H9 (cell line): ENCODE measurements around the gene COL23A1. TPM values are rescaled to one million over a fixed set of nuclear protein-coding genes. Genes with fewer than 3 reads are reported as not detected.

ENCODE experiments used
- DNase-seq: peaks from one replicate; pipeline ENCODE4 v3.0.0-alpha.2; 2017
- H2AFZ ChIP-seq: one replicate; pipeline ENCODE4 v1.6.1; 2013; ENCODE audit warnings: mild to moderate bottlenecking, low read length, control low read depth, moderate library complexity
- H2AK5ac ChIP-seq: 2 replicates; pipeline ENCODE4 v1.6.1; 2013; ENCODE audit warnings: low read length, control low read depth, mixed read lengths; ENCODE audit not compliant: insufficient read length
- H2BK120ac ChIP-seq: one replicate; pipeline ENCODE4 v1.6.1; 2013; ENCODE audit warnings: low read depth, mild to moderate bottlenecking, low read length, control low read depth, inconsistent platforms; ENCODE audit not compliant: poor library complexity, severe bottlenecking
- H2BK12ac ChIP-seq: 2 replicates; pipeline ENCODE4 v1.6.1; 2013; ENCODE audit warnings: low read length, control low read depth, mixed read lengths, low read depth; ENCODE audit not compliant: insufficient read length
- H2BK15ac ChIP-seq: 2 replicates; pipeline ENCODE4 v1.6.1; 2013; ENCODE audit warnings: low read depth, low read length, control low read depth
- H2BK20ac ChIP-seq: one replicate; pipeline ENCODE4 v1.6.1; 2013; ENCODE audit warnings: low read depth, mild to moderate bottlenecking, low read length, control low read depth, inconsistent platforms; ENCODE audit not compliant: poor library complexity, severe bottlenecking
- H2BK5ac ChIP-seq: 2 replicates; pipeline ENCODE4 v1.6.1; 2013; ENCODE audit warnings: low read length, control low read depth, mixed read lengths; ENCODE audit not compliant: insufficient read length
- H3K14ac ChIP-seq: 2 replicates; pipeline ENCODE4 v1.6.1; 2013; ENCODE audit warnings: low read length, control low read depth; ENCODE audit not compliant: insufficient read depth
- H3K18ac ChIP-seq: 2 replicates; pipeline ENCODE4 v1.6.1; 2013; ENCODE audit warnings: low read depth, mild to moderate bottlenecking, mixed read lengths, low read length, control low read depth; ENCODE audit not compliant: insufficient read length
- H3K23ac ChIP-seq: 2 replicates; pipeline ENCODE4 v1.6.1; 2013; ENCODE audit warnings: low read length, control low read depth, mixed read lengths, low read depth; ENCODE audit not compliant: insufficient read length
- H3K23me2 ChIP-seq: 2 replicates; pipeline ENCODE4 v1.6.1; 2013; ENCODE audit warnings: low read depth, mild to moderate bottlenecking, mixed read lengths, low read length, control low read depth; ENCODE audit not compliant: insufficient read length, poor library complexity, severe bottlenecking
- H3K27ac ChIP-seq: 2 replicates; pipeline ENCODE4 v1.5.1; 2013; ENCODE audit warnings: low read length, control low read depth, mixed read lengths, low read depth; ENCODE audit not compliant: insufficient read length
- H3K27me3 ChIP-seq: 2 replicates; pipeline ENCODE4 v1.6.1; 2013; ENCODE audit warnings: low read length, control low read depth, inconsistent platforms; ENCODE audit not compliant: insufficient read depth
- H3K4ac ChIP-seq: 2 replicates; pipeline ENCODE4 v1.6.1; 2013; ENCODE audit warnings: low read depth, mild to moderate bottlenecking, control low read depth, inconsistent platforms, low read length, moderate library complexity
- H3K4me1 ChIP-seq: 2 replicates; pipeline ENCODE4 v1.6.1; 2013; ENCODE audit warnings: low read length, control low read depth, inconsistent platforms; ENCODE audit not compliant: insufficient read depth
- H3K4me2 ChIP-seq: 2 replicates; pipeline ENCODE4 v1.6.1; 2013; ENCODE audit warnings: low read length, control low read depth, mixed read lengths; ENCODE audit not compliant: insufficient read length, insufficient read depth
- H3K56ac ChIP-seq: 2 replicates; pipeline ENCODE4 v1.6.1; 2013; ENCODE audit warnings: low read depth, mild to moderate bottlenecking, mixed read lengths, low read length, control low read depth; ENCODE audit not compliant: insufficient read length
- H3K79me1 ChIP-seq: 2 replicates; pipeline ENCODE4 v1.6.1; 2013; ENCODE audit warnings: low read depth, mild to moderate bottlenecking, moderate library complexity, low read length, control low read depth, inconsistent platforms; ENCODE audit not compliant: insufficient read depth, poor library complexity, severe bottlenecking
- H3K79me2 ChIP-seq: 2 replicates; pipeline ENCODE4 v1.6.1; 2013; ENCODE audit warnings: low read length, control low read depth, inconsistent platforms; ENCODE audit not compliant: insufficient read depth
- H3K9ac ChIP-seq: 2 replicates; pipeline ENCODE4 v1.6.1; 2013; ENCODE audit warnings: low read length, control low read depth, mixed read lengths; ENCODE audit not compliant: insufficient read length; ENCODE audit errors: extremely low read depth
- H3K9me3 ChIP-seq: one replicate; pipeline ENCODE4 v1.6.1; 2013; ENCODE audit warnings: low read depth, low read length, inconsistent platforms; ENCODE audit not compliant: control insufficient read depth
- H3T11ph ChIP-seq: one replicate; pipeline ENCODE4 v1.6.1; 2013; ENCODE audit warnings: mild to moderate bottlenecking, low read length, control low read depth, inconsistent platforms
- H4K20me1 ChIP-seq: one replicate; pipeline ENCODE4 v1.6.1; 2013; ENCODE audit not compliant: control insufficient read depth, insufficient read length, insufficient read depth
- H4K5ac ChIP-seq: 2 replicates; pipeline ENCODE4 v1.6.1; 2013; ENCODE audit warnings: low read depth, mild to moderate bottlenecking, mixed read lengths, low read length, control low read depth; ENCODE audit not compliant: insufficient read length
- H4K8ac ChIP-seq: replicated peaks from 2 replicates; pipeline ENCODE4 v1.6.1; 2013; ENCODE audit warnings: low read length, control low read depth, mixed read lengths, low read depth; ENCODE audit not compliant: insufficient read length
- H4K91ac ChIP-seq: 2 replicates; pipeline ENCODE4 v1.6.1; 2013; ENCODE audit warnings: low read depth, mild to moderate bottlenecking, moderate library complexity, mixed read lengths, low read length, control low read depth; ENCODE audit not compliant: insufficient read length
- H3K27ac Mint-ChIP-seq, 3 experiments: 2 replicates in 2 of 3; 3 replicates in 1 of 3; pipeline ENCODE4 v1.8.0; 2020 to 2021; ENCODE audit warnings: mixed read lengths in 3 of 3, mild to moderate bottlenecking in 1 of 3, moderate library complexity in 1 of 3
- H3K27me3 Mint-ChIP-seq: 2 replicates; pipeline ENCODE4 v1.8.0; 2021; ENCODE audit warnings: low read depth, mild to moderate bottlenecking, moderate library complexity, mixed read lengths
- H3K36me3 Mint-ChIP-seq, 3 experiments: 2 replicates in 2 of 3; 3 replicates in 1 of 3; pipeline ENCODE4 v1.8.0; 2020 to 2021; ENCODE audit warnings: low read depth in 3 of 3, mixed read lengths in 3 of 3; ENCODE audit not compliant: insufficient read depth in 1 of 3
- H3K4me1 Mint-ChIP-seq, 2 experiments: 2 replicates each; pipeline ENCODE4 v1.8.0; 2020; ENCODE audit warnings: mixed read lengths in 2 of 2
- H3K4me3 Mint-ChIP-seq, 2 experiments: 2 replicates in 1 of 2; 3 replicates in 1 of 2; pipeline ENCODE4 v1.8.0; 2020 to 2021; ENCODE audit warnings: mild to moderate bottlenecking in 2 of 2, mixed read lengths in 2 of 2, moderate library complexity in 1 of 2
- H3K9me3 Mint-ChIP-seq, 2 experiments: 2 replicates in 1 of 2; 3 replicates in 1 of 2; pipeline ENCODE4 v1.8.0; 2020; ENCODE audit warnings: mild to moderate bottlenecking in 2 of 2, mixed read lengths in 2 of 2, moderate library complexity in 1 of 2
- CTCF ChIP-seq: fragments of 200-600 bp; sonication (generic); conservative IDR thresholded peaks from 3 replicates; pipeline ENCODE4 v1.8.0; 2021; ENCODE audit warnings: antibody characterized with exemption, mild to moderate bottlenecking
- WGBS: extraction: QIAGEN DNeasy Blood & Tissue Kit; methylation state at CpG from one replicate; pipeline ENCODE4 v1.1.7; 2013; ENCODE audit warnings: missing lambda C conversion rate, low lambda C conversion rate, mixed read lengths; ENCODE audit not compliant: insufficient read length; ENCODE audit errors: extremely low coverage; 5-methylcytosine and 5-hydroxymethylcytosine counted together
- total RNA-seq: library from RNA; stranded (reverse); gene quantifications from 2 replicates; pipeline ENCODE4 v1.2.1, GENCODE V29; 2021

Gene COL23A1
- total RNA-seq, 1 experiment from 2014 or later, result 2.6 TPM

GRCh38 chr5:178336889-178337288 lies 253.3 kb downstream of the COL23A1 start:
- Histone ChIP-seq H3K23ac (no peak overlapping the region), H3K4me2 (no peak overlapping the region), H3K18ac (peak overlapping the region; percentile 50), H2BK120ac (no peak overlapping the region), H3K79me2 (no peaks in the 10 kb centered on the region), H2BK12ac (no peak overlapping the region), H3K14ac (no peak overlapping the region; the same call in 1 of the 2 replicates), H3K9ac (no peak overlapping the region), H4K8ac (no peak overlapping the region), H3K56ac (no peak overlapping the region), H2BK5ac (no peak overlapping the region), H3K27ac (no peak overlapping the region), H2AFZ (no peak overlapping the region), H3K23me2 (no peaks in the 10 kb centered on the region), H3K4ac (no peak overlapping the region), H2BK15ac (no peak overlapping the region), H2AK5ac (no peak overlapping the region), H2BK20ac (no peak overlapping the region), H3K79me1 (no peaks in the 10 kb centered on the region), H4K5ac (no peak overlapping the region), H3K4me1 (0 out of 2 replicates have a peak, but pooled peaks cover 2% of the 10 kb centered on the region), H3T11ph (no peak overlapping the region), H4K20me1 (no peaks in the 10 kb centered on the region), H3K27me3 (no peaks in the 10 kb centered on the region), H4K91ac (no peak overlapping the region), H3K9me3 (no peaks in the 10 kb centered on the region)
- no peak for TF ChIP-seq CTCF
- Mint-ChIP-seq H3K27ac (peak overlapping the region in 2 of 3 experiments; percentile 20 to 49; a peak in 2 of 7 replicates), H3K9me3 (no peaks in the 10 kb centered on the region), H3K4me1 (peaks cover 7 to 14% of the 10 kb centered on the region in 2 experiments), H3K36me3 (no peaks in the 10 kb centered on the region), H3K27me3 (no peaks in the 10 kb centered on the region), H3K4me3 (no peak overlapping the region)
- no peak for DNase-seq
- no CpG with 5 or more reads among the region's 21 CpGs for WGBS
